ENCODE results near the gene HHIPL1. TPM values are rescaled to one million over a fixed set of nuclear protein-coding genes. Genes with fewer than 3 reads are reported as not detected.

HHIPL1 gene
- total RNA-seq, 1 experiment from 2014 or later, result 0.06 TPM

DNA sequence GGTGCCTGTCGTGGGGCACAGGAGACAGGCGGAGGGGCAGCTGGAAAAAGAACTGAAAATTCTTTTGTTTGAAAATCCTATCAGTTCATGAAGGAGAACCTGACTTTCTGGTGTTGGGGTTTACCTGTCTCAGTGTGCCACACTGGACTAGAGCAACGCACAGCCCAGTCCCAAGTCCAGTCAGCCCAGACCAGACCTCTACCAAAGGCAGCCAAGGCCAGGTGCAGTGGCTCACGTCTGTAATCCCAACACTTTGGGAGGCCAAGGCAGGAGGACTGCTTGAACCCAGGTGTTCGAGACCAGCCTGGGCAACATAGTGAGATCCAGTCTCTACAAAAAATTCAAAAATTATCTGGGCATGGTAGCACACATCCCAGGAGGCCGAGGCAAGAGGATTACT, 45.5 kb upstream of the HHIPL1 start:
- intact Hi-C loops (cut with micrococcal nuclease; ENCODE audit: unreplicated experiment), result no loop called here
- Histone ChIP-seq H3K36me3 (ENCODE audit: insufficient read depth, low read length, poor library complexity, severe bottlenecking) (no peaks in the 10 kb centered on the region), H3K27me3 (replicated peaks; ENCODE audit: insufficient read depth, low read depth, low read length, poor library complexity) (no peaks in the 10 kb centered on the region), H3K4me1 (ENCODE audit: insufficient read depth, low read length, poor library complexity, severe bottlenecking) (peaks cover 18% of the 10 kb centered on the region), H3K27ac (ENCODE audit: low read depth, low read length, poor library complexity, severe bottlenecking) (no peak overlapping the region), H3K9me3 (ENCODE audit: low read depth, low read length, poor library complexity, severe bottlenecking) (no peaks in the 10 kb centered on the region), H3K4me3 (ENCODE audit: low read depth, low read length, poor library complexity, severe bottlenecking) (no peak overlapping the region)
- no peak for DNase-seq (ENCODE audit: low spot score)
- BruUV-seq (replicated peaks), result no TSS peak
- POLR2A ChIA-PET (ENCODE audit: low non-redundant PET), result no interaction called here
- CTCF ChIA-PET, result interaction anchor here (0.5 kb wide), 1 partner anchor 42 kb away, joined by 3 read pairs; no protein-coding TSS in a partner anchor
- TF ChIP-seq EZH2 (IDR thresholded peaks at IDR 0.05; ENCODE audit: borderline replicate concordance, low read depth, low read length, poor library complexity, severe bottlenecking) (no peak), CTCF (conservative IDR thresholded peaks at IDR 0.05; ENCODE audit: low read depth, low read length) (no peak)

DNA sequence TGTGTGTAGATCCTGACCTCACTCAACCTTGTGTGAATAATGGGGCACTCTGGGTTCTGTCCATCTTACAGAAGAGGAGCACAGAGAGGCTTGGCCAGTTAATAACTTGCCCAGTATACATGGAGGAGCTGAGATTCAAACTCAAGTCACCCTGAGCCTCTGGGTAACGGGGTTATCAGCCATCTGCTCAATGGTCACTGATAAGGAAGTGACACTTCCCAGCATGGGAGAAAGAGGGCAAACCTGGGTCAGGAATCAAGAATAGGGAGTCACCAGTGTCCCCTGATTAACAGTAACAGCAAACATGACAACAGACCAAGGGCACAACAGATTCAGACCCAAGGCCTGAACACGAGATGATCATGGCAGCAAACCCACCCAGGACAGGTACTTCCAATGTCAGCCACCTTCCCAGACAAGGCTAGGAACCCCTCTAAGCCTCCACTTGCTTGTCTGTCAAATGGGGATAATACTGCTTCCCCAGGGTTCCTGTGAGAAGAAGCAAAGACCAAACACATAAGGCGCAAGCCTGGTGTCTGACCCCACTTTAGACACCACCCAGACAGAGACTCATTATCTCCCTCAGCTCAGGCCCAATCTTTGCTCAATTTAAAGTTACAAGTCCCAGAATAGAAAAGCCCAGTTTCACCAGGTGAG, 44.6 kb upstream of the HHIPL1 start:
- DNase-seq (ENCODE audit: low spot score), result no peak
- Histone ChIP-seq H3K4me3 (ENCODE audit: low read depth, low read length, poor library complexity, severe bottlenecking) (no peak overlapping the region), H3K36me3 (ENCODE audit: insufficient read depth, low read length, poor library complexity, severe bottlenecking) (no peaks in the 10 kb centered on the region), H3K27ac (ENCODE audit: low read depth, low read length, poor library complexity, severe bottlenecking) (no peak overlapping the region), H3K4me1 (ENCODE audit: insufficient read depth, low read length, poor library complexity, severe bottlenecking) (peaks cover 19% of the 10 kb centered on the region), H3K9me3 (ENCODE audit: low read depth, low read length, poor library complexity, severe bottlenecking) (no peaks in the 10 kb centered on the region), H3K27me3 (replicated peaks; ENCODE audit: insufficient read depth, low read depth, low read length, poor library complexity) (no peaks in the 10 kb centered on the region)
- POLR2A ChIA-PET (ENCODE audit: low non-redundant PET), result interaction anchor here (0.6 kb wide), 1 partner anchor 111 kb away, joined by 3 read pairs; no protein-coding TSS in a partner anchor
- CTCF ChIA-PET, result no interaction called here
- intact Hi-C loops (cut with micrococcal nuclease; ENCODE audit: unreplicated experiment), result no loop called here
- TF ChIP-seq EZH2 (IDR thresholded peaks at IDR 0.05; ENCODE audit: borderline replicate concordance, low read depth, low read length, poor library complexity, severe bottlenecking) (no peak), CTCF (conservative IDR thresholded peaks at IDR 0.05; ENCODE audit: low read depth, low read length) (no peak)
- BruUV-seq (replicated peaks), result no TSS peak

- Histone ChIP-seq H3K9me3 (ENCODE audit: low read depth, low read length, poor library complexity, severe bottlenecking) (no peaks in the 10 kb centered on the region), H3K4me1 (ENCODE audit: insufficient read depth, low read length, poor library complexity, severe bottlenecking) (peaks cover 24% of the 10 kb centered on the region), H3K27me3 (replicated peaks; ENCODE audit: insufficient read depth, low read depth, low read length, poor library complexity) (no peaks in the 10 kb centered on the region), H3K27ac (ENCODE audit: low read depth, low read length, poor library complexity, severe bottlenecking) (peak overlapping the region; percentile 12), H3K4me3 (ENCODE audit: low read depth, low read length, poor library complexity, severe bottlenecking) (peak overlapping the region; percentile 85), H3K36me3 (ENCODE audit: insufficient read depth, low read length, poor library complexity, severe bottlenecking) (no peaks in the 10 kb centered on the region)
- BruUV-seq (replicated peaks), result no TSS peak
- POLR2A ChIA-PET (ENCODE audit: low non-redundant PET), result no interaction called here
- TF ChIP-seq CTCF (conservative IDR thresholded peaks at IDR 0.05; ENCODE audit: low read depth, low read length), result no peak
- TF ChIP-seq EZH2 (IDR thresholded peaks at IDR 0.05; ENCODE audit: borderline replicate concordance, low read depth, low read length, poor library complexity, severe bottlenecking), result no peak
- intact Hi-C loops (cut with micrococcal nuclease; ENCODE audit: unreplicated experiment), result no loop called here
- DNase-seq (ENCODE audit: low spot score), result peak; percentile 53
- CTCF ChIA-PET, result interaction anchor here (1.0 kb wide), 1 partner anchor 14 kb away, joined by 3 read pairs; no protein-coding TSS in a partner anchor
Measured at GRCh38 chr14:99601361-99601831, 43.5 kb upstream of the HHIPL1 start.

All from A673 (cell line).